Vagina (tissue), 2 donors: Measurements from ENCODE around the gene BPIFB1.

Source experiments
- POLR2A ChIP-seq, 2 donors: fragments of 450-650 bp; IDR thresholded peaks; one replicate each; pipeline ENCODE4 v1.6.1; 2017; ENCODE audit warnings: antibody characterized with exemption in 2 of 2, mild to moderate bottlenecking in 2 of 2, moderate library complexity in 2 of 2
- POLR2AphosphoS5 ChIP-seq, 2 donors: sonication (generic); formaldehyde crosslinking; IDR thresholded peaks; one replicate each; pipeline ENCODE4 v1.9.0; 2017; ENCODE audit warnings: antibody characterized with exemption in 2 of 2, mild to moderate bottlenecking in 2 of 2, low read depth in 1 of 2; ENCODE audit not compliant: insufficient read depth in 1 of 2
- TF ChIP-seq, protein P1 (sequence below), 3 experiments: fragments of 450-650 bp in 2 of 3; fragments of 200-600 bp in 1 of 3; sonication (generic) in 1 of 3; IDR thresholded peaks; one replicate each; pipeline ENCODE4 v1.5.1; 2017 to 2019; ENCODE audit warnings: antibody characterized with exemption in 3 of 3, mild to moderate bottlenecking in 2 of 3, moderate library complexity in 2 of 3

DNA sequence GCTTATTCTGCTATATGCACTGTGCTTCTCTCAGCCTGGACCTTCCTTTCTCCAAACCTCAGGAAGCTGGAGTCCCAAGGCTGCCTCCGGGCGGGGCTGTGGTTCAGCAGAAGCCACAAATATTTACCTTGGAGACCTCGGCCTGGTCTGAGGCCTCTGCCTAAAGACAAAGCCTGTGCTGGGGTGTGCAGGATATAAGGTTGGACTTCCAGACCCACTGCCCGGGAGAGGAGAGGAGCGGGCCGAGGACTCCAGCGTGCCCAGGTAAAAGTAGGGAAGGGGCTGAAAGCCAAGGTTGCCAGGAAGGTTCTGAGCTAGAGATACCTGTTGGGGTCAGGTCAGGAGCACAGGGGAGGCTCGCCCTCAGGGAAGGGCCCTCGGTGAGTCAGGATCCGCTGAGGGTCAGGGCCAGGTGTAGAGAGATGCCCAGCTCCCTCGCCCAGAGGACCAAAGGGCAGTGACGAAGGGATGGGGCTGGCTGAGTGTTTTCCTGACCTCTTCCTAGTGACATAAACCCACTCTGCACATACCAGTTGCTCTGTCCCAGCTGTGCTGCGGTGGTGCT is at the start of gene BPIFB1:
- TF ChIP-seq, protein P1, sequence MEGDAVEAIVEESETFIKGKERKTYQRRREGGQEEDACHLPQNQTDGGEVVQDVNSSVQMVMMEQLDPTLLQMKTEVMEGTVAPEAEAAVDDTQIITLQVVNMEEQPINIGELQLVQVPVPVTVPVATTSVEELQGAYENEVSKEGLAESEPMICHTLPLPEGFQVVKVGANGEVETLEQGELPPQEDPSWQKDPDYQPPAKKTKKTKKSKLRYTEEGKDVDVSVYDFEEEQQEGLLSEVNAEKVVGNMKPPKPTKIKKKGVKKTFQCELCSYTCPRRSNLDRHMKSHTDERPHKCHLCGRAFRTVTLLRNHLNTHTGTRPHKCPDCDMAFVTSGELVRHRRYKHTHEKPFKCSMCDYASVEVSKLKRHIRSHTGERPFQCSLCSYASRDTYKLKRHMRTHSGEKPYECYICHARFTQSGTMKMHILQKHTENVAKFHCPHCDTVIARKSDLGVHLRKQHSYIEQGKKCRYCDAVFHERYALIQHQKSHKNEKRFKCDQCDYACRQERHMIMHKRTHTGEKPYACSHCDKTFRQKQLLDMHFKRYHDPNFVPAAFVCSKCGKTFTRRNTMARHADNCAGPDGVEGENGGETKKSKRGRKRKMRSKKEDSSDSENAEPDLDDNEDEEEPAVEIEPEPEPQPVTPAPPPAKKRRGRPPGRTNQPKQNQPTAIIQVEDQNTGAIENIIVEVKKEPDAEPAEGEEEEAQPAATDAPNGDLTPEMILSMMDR (IDR thresholded peaks at IDR 0.05) = no peak
- no peak for TF ChIP-seq POLR2A (IDR thresholded peaks at IDR 0.05)
- TF ChIP-seq POLR2AphosphoS5 (IDR thresholded peaks at IDR 0.05; ENCODE audit: insufficient read depth in 1 of 2, low read depth in 1 of 2) = no peak
